Muscle of back (tissue), 13 donors: ENCODE results near the gene RBPMS2. TPM values are rescaled to one million over a fixed set of nuclear protein-coding genes. Genes with fewer than 3 reads are reported as not detected.
"Not testable (repeated sequence)": the region's sequence is repeated elsewhere in the genome, so short reads cannot be mapped to it uniquely, and the experiment has no call there.

ENCODE experiments used
- DNase-seq, 3 donors: peaks; one replicate each; pipeline versions ENCODE4 v3.0.0 to v3.0.0-alpha.2; 2013
- long read RNA-seq, 9 donors: transcript quantifications; one replicate each; lab custom pipeline, GENCODE V29; 2026
- polyA plus RNA-seq, 10 donors: library from polyadenylated mRNA; unstranded; fragments of 120-200 nt; gene quantifications; one replicate each; pipeline ENCODE4 v1.2.1, GENCODE V29; 2013; ENCODE audit not compliant: insufficient read length in 10 of 10

RBPMS2 gene
- polyA plus RNA-seq = 1 to 10 TPM; 3.2 to 6.4 (median 5.0) TPM
- long read RNA-seq, donor 1 = 0 reads
- long read RNA-seq, donor 2 = 0 reads
- long read RNA-seq, donor 3 = 0 reads
- long read RNA-seq, donor 4 = 0 reads
- long read RNA-seq, donor 5, partial matches to known transcripts = 0 of 1 reads
- long read RNA-seq, donor 5, other reads (novel, unspliced or antisense) = 0 of 1 reads
- long read RNA-seq, donor 6 = 0 reads
- long read RNA-seq, donor 7, partial matches to known transcripts = 0 of 1 reads
- long read RNA-seq, donor 7, other reads (novel, unspliced or antisense) = 0 of 1 reads
- long read RNA-seq, donor 8 = 0 reads
- long read RNA-seq, donor 9 = 0 reads

- DNase-seq = peak in 2 of 3 donors; percentile 42 to 60
These were observed at the start of gene RBPMS2 for GRCh38 chr15:64775551-64776401. Gene RBPMS2 (minus strand): TSS chr15:64775589. CDS start chr15:64775319, 270 bp downstream.

- DNase-seq = no peak
These were observed 49.6 kb upstream of the RBPMS2 start for GRCh38 chr15:64824929-64825430.

GRCh38 chr15:64816452-64816851 is 41.1 kb upstream of the RBPMS2 start:
- DNase-seq = no peak

GRCh38 chr15:64814965-64815364 is 39.6 kb upstream of the RBPMS2 start:
- DNase-seq = not testable (repeated sequence)

- not testable (repeated sequence) for DNase-seq
These were observed 38.9 kb upstream of the RBPMS2 start for GRCh38 chr15:64814283-64814682.

GRCh38 chr15:64813075-64813474 is 37.7 kb upstream of the RBPMS2 start:
- DNase-seq = no peak

- DNase-seq = no peak
These were observed 35.3 kb upstream of the RBPMS2 start for GRCh38 chr15:64810497-64811326.

- DNase-seq = peak; percentile 63 to 85 (median 79)
These were observed 34.5 kb upstream of the RBPMS2 start for GRCh38 chr15:64809649-64810496.

GRCh38 chr15:64808785-64809453 is 33.5 kb upstream of the RBPMS2 start:
- no peak for DNase-seq

- DNase-seq = no peak
These were observed 32.4 kb upstream of the RBPMS2 start for GRCh38 chr15:64807751-64808222.

- DNase-seq = no peak
These were observed 31.8 kb upstream of the RBPMS2 start for GRCh38 chr15:64807051-64807749.

GRCh38 chr15:64806509-64806908 is 31.1 kb upstream of the RBPMS2 start:
- no peak for DNase-seq

GRCh38 chr15:64804619-64805018 is 29.2 kb upstream of the RBPMS2 start:
- no peak for DNase-seq

GRCh38 chr15:64803526-64803925 is 28.1 kb upstream of the RBPMS2 start:
- no peak for DNase-seq

GRCh38 chr15:64800476-64800875 is 25.1 kb upstream of the RBPMS2 start:
- DNase-seq = no peak

- not testable (repeated sequence) for DNase-seq
These were observed 23.5 kb upstream of the RBPMS2 start for GRCh38 chr15:64798905-64799304.

- not testable (repeated sequence) for DNase-seq
These were observed 20.5 kb upstream of the RBPMS2 start for GRCh38 chr15:64795921-64796320.

GRCh38 chr15:64795299-64795698 is 19.9 kb upstream of the RBPMS2 start:
- DNase-seq = not testable (repeated sequence)

- no peak for DNase-seq
These were observed 16.9 kb upstream of the RBPMS2 start for GRCh38 chr15:64792282-64792681.
